Measurements from ENCODE around the gene FABP3. TPM values are rescaled to one million over a fixed set of nuclear protein-coding genes. Genes with fewer than 3 reads are reported as not detected.

The FABP3 gene
- total RNA-seq, 3 donors from 2014 or later (not counting 1 experiment from before 2014, with no cell fraction given) = not detected

GRCh38 chr1:31409946-31410858 lies 37.3 kb upstream of the FABP3 start:
- H3K36me3 Mint-ChIP-seq = no peaks in the 10 kb centered on the region
- Histone ChIP-seq H3K9me3 (ENCODE audit: control insufficient read depth, insufficient read depth, low read length) (no peaks in the 10 kb centered on the region), H3K27ac (ENCODE audit: low read length) (no peak overlapping the region), H3K27me3 (ENCODE audit: control insufficient read depth, insufficient read depth, low read length) (peaks cover 23% of the 10 kb centered on the region), H3K36me3 (ENCODE audit: control insufficient read depth, insufficient read depth, low read length) (no peaks in the 10 kb centered on the region), H3K4me3 (ENCODE audit: low read length) (no peak overlapping the region), H3K4me1 (ENCODE audit: control insufficient read depth, insufficient read depth, low read length) (peaks cover 14% of the 10 kb centered on the region)
- H3K4me1 Mint-ChIP-seq = peaks cover 6 to 13% of the 10 kb centered on the region in 2 donors
- intact Hi-C loops (cut with micrococcal nuclease) = no loop called here
- 83% methylated on average over 6 of the region's 6 CpGs for WGBS (ENCODE audit: insufficient coverage)
- DNase-seq (no peak), ATAC-seq (no peak)
- H3K9me3 Mint-ChIP-seq = no peaks in the 10 kb centered on the region
- H3K4me3 Mint-ChIP-seq = no peak overlapping the region
- no peak overlapping the region for H3K27ac Mint-ChIP-seq
- H3K27me3 Mint-ChIP-seq (ENCODE audit: low read depth in 2 of 2) = peaks cover 43 to 54% of the 10 kb centered on the region in 2 donors
- TF ChIP-seq, protein P1, sequence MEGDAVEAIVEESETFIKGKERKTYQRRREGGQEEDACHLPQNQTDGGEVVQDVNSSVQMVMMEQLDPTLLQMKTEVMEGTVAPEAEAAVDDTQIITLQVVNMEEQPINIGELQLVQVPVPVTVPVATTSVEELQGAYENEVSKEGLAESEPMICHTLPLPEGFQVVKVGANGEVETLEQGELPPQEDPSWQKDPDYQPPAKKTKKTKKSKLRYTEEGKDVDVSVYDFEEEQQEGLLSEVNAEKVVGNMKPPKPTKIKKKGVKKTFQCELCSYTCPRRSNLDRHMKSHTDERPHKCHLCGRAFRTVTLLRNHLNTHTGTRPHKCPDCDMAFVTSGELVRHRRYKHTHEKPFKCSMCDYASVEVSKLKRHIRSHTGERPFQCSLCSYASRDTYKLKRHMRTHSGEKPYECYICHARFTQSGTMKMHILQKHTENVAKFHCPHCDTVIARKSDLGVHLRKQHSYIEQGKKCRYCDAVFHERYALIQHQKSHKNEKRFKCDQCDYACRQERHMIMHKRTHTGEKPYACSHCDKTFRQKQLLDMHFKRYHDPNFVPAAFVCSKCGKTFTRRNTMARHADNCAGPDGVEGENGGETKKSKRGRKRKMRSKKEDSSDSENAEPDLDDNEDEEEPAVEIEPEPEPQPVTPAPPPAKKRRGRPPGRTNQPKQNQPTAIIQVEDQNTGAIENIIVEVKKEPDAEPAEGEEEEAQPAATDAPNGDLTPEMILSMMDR (IDR thresholded peaks at IDR 0.05) = no peak

DNA sequence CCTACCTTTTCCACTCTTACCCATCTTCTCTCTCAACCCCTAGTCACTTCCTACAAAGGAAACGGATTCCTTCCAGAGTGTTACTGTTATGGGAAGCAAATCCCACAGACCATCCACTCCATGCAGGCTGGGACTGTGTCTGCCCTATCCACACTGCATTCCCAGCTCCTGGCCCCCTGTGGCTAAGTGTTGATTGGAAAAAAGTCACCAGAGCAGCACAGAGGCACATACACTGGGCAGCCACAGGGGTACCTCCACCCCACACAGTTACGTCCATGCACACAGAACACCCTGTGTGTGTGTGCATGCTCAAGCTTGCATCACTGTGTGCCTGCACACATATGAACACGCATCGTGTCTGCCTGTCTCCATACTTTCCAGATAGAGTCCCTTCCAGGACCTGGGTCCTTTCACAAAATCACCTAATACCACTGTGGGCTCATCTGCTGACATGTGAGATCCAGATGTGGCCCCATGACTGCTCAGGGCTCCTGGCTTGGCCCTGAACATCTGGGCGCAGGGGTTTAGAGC lies 36.0 kb upstream of the FABP3 start:
- no peaks in the 10 kb centered on the region for H3K9me3 ChIP-seq (ENCODE audit: control insufficient read depth, insufficient read depth, low read length)
- Mint-ChIP-seq H3K27ac (no peak overlapping the region), H3K4me1 (peaks cover 5 to 10% of the 10 kb centered on the region in 2 donors), H3K4me3 (no peak overlapping the region), H3K9me3 (no peaks in the 10 kb centered on the region), H3K36me3 (no peaks in the 10 kb centered on the region), H3K27me3 (ENCODE audit: low read depth in 2 of 2) (peaks cover 34 to 44% of the 10 kb centered on the region in 2 donors)
- 81% methylated on average over 5 of the region's 5 CpGs for WGBS (ENCODE audit: insufficient coverage)
- DNase-seq (no peak), ATAC-seq (no peak)
- peaks cover 16% of the 10 kb centered on the region for H3K27me3 ChIP-seq (ENCODE audit: control insufficient read depth, insufficient read depth, low read length)
- intact Hi-C loops (cut with micrococcal nuclease) = no loop called here
- no peak overlapping the region for H3K27ac ChIP-seq (ENCODE audit: low read length)
- peaks cover 10% of the 10 kb centered on the region for H3K4me1 ChIP-seq (ENCODE audit: control insufficient read depth, insufficient read depth, low read length)
- TF ChIP-seq, protein P1 (IDR thresholded peaks at IDR 0.05) = no peak
- no peaks in the 10 kb centered on the region for H3K36me3 ChIP-seq (ENCODE audit: control insufficient read depth, insufficient read depth, low read length)
- H3K4me3 ChIP-seq (ENCODE audit: low read length) = no peak overlapping the region

GRCh38 chr1:31407029-31407626 lies 34.3 kb upstream of the FABP3 start:
- Histone ChIP-seq H3K36me3 (ENCODE audit: control insufficient read depth, insufficient read depth, low read length) (no peaks in the 10 kb centered on the region), H3K4me3 (ENCODE audit: low read length) (no peak overlapping the region), H3K27me3 (ENCODE audit: control insufficient read depth, insufficient read depth, low read length) (peaks cover 5% of the 10 kb centered on the region), H3K4me1 (ENCODE audit: control insufficient read depth, insufficient read depth, low read length) (no peaks in the 10 kb centered on the region), H3K27ac (ENCODE audit: low read length) (no peak overlapping the region), H3K9me3 (ENCODE audit: control insufficient read depth, insufficient read depth, low read length) (no peaks in the 10 kb centered on the region)
- Mint-ChIP-seq H3K27me3 (ENCODE audit: low read depth in 2 of 2) (peaks cover 34 to 35% of the 10 kb centered on the region in 2 donors), H3K4me3 (no peak overlapping the region), H3K9me3 (no peaks in the 10 kb centered on the region), H3K4me1 (peaks cover 0 to 2% of the 10 kb centered on the region in 2 donors), H3K36me3 (no peaks in the 10 kb centered on the region), H3K27ac (no peak overlapping the region)
- ATAC-seq (no peak), DNase-seq (no peak)
- WGBS (ENCODE audit: insufficient coverage) = 86% methylated on average over 18 of the region's 18 CpGs
- intact Hi-C loops (cut with micrococcal nuclease) = no loop called here
- TF ChIP-seq, protein P1 (IDR thresholded peaks at IDR 0.05) = no peak

Measured in natural killer cell (primary cell).